Measurements from ENCODE around the gene GSTM1. TPM values are rescaled to one million over a fixed set of nuclear protein-coding genes. Genes with fewer than 3 reads are reported as not detected.
"Not testable (repeated sequence)": the region's sequence is repeated elsewhere in the genome, so short reads cannot be mapped to it uniquely, and the experiment has no call there.

Gene GSTM1
- total RNA-seq, 1 donor from 2014 or later = 13.8 TPM

DNA sequence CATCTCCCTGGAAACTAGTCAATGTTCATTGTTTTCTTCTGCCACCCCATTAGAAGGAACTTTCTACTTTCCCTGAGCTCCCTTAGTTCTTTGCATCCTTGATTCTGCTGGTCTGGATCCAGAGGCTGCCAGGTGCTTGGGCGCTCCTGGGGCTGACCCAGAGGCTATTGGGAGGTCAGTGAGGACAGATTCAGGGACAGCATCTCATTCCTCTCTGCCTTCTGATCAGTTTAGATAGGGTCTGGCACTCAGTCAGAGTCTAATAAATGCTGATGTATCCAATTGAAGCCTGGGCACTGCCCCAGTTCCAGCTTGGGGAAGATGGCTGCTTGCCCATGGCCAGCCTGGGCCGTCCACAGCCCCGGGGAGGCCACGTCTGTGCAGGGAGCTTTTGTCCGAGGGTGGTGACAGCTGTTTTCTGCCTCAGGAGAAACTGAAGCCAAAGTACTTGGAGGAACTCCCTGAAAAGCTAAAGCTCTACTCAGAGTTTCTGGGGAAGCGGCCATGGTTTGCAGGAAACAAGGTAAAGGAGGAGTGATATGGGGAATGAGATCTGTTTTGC is 2.3 kb downstream of the GSTM1 start:
- Mint-ChIP-seq H3K4me1 (no peaks in the 10 kb centered on the region), H3K36me3 (no peaks in the 10 kb centered on the region), H3K27me3 (ENCODE audit: insufficient read depth, low read depth) (peaks cover 4% of the 10 kb centered on the region), H3K4me3 (no peak overlapping the region), H3K9me3 (peaks cover under 1% of the 10 kb centered on the region), H3K27ac (no peak overlapping the region)
- Histone ChIP-seq H3F3A (ENCODE audit: low read depth) (no peaks in the 10 kb centered on the region), H3K27me3 (no peaks in the 10 kb centered on the region), H3K36me3 (no peaks in the 10 kb centered on the region), H3K4me1 (no peaks in the 10 kb centered on the region), H3K27ac (no peak overlapping the region), H3K9me3 (ENCODE audit: low read depth) (no peaks in the 10 kb centered on the region), H3K9ac (no peak overlapping the region), H4K20me1 (ENCODE audit: low read depth) (no peaks in the 10 kb centered on the region), H3K79me2 (ENCODE audit: low read depth) (no peaks in the 10 kb centered on the region), H3K4me2 (no peak overlapping the region), H3K4me3 (no peak overlapping the region), H2AFZ (replicated peaks) (no peak overlapping the region)
- DNase-seq (ENCODE audit: low spot score) = no peak
- TF ChIP-seq EZH2 (IDR thresholded peaks at IDR 0.05) = no peak
- TF ChIP-seq, protein P1, sequence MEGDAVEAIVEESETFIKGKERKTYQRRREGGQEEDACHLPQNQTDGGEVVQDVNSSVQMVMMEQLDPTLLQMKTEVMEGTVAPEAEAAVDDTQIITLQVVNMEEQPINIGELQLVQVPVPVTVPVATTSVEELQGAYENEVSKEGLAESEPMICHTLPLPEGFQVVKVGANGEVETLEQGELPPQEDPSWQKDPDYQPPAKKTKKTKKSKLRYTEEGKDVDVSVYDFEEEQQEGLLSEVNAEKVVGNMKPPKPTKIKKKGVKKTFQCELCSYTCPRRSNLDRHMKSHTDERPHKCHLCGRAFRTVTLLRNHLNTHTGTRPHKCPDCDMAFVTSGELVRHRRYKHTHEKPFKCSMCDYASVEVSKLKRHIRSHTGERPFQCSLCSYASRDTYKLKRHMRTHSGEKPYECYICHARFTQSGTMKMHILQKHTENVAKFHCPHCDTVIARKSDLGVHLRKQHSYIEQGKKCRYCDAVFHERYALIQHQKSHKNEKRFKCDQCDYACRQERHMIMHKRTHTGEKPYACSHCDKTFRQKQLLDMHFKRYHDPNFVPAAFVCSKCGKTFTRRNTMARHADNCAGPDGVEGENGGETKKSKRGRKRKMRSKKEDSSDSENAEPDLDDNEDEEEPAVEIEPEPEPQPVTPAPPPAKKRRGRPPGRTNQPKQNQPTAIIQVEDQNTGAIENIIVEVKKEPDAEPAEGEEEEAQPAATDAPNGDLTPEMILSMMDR (IDR thresholded peaks at IDR 0.05) = no peak
- TF ChIP-seq EZH2phosphoT487 (IDR thresholded peaks at IDR 0.05) = no peak

DNA sequence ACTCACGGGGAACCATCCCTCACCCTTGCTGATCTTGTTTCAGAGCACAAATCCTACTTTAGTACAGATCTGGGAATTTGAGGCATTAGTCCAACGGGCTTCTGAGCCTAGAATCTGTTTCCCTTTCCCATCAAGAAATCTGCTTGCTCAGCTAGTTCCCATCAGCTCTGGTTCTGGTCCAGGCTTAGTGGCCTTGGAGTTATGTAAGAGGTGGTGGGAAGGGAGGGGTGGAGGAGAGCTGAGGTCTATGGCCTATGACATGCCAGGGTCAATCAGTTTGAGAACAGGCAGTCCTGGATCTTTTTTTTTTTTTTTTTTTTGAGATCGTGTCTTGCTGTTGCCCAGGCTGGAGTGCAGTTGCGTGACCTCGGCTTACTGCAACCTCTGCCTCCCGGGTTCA is 4.1 kb downstream of the GSTM1 start:
- Histone ChIP-seq H3K9me3 (ENCODE audit: low read depth) (no peaks in the 10 kb centered on the region), H4K20me1 (ENCODE audit: low read depth) (no peaks in the 10 kb centered on the region), H2AFZ (replicated peaks) (no peak overlapping the region), H3K9ac (no peak overlapping the region), H3K79me2 (ENCODE audit: low read depth) (no peaks in the 10 kb centered on the region), H3K36me3 (no peaks in the 10 kb centered on the region), H3K4me1 (no peaks in the 10 kb centered on the region), H3K4me2 (no peak overlapping the region), H3K27ac (no peak overlapping the region), H3K4me3 (no peak overlapping the region), H3F3A (ENCODE audit: low read depth) (no peaks in the 10 kb centered on the region), H3K27me3 (no peaks in the 10 kb centered on the region)
- H3K4me3 Mint-ChIP-seq = no peak overlapping the region
- H3K27me3 Mint-ChIP-seq (ENCODE audit: insufficient read depth, low read depth) = peaks cover 4% of the 10 kb centered on the region
- no peak for DNase-seq (ENCODE audit: low spot score)
- H3K9me3 Mint-ChIP-seq = no peaks in the 10 kb centered on the region
- no peaks in the 10 kb centered on the region for H3K4me1 Mint-ChIP-seq
- TF ChIP-seq EZH2phosphoT487 (IDR thresholded peaks at IDR 0.05) (no peak), EZH2 (IDR thresholded peaks at IDR 0.05) (no peak)
- TF ChIP-seq, protein P1 (IDR thresholded peaks at IDR 0.05) = no peak
- H3K36me3 Mint-ChIP-seq = no peaks in the 10 kb centered on the region
- no peak overlapping the region for H3K27ac Mint-ChIP-seq

DNA sequence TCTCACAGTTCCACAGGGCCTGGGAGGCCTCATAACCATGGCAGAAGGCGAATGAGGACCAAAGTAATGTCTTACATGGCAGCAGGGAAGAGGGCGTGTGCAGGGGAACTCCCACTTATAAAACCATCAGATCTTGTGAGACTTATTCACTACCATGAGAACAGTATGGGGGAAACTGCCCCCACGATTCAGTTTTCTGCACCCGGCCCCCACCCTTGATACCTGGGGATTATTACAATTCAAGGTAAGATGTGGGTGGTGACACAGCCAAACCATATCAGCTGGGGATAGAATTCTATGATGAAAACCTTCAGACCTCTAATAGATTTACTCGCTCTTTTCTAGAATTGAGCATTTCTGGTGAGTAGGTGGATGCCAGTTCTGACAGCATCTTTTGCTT is 6.8 kb downstream of the GSTM1 start:
- not testable (repeated sequence) for H3K4me3 ChIP-seq; H3F3A ChIP-seq (ENCODE audit: low read depth); H3K9me3 Mint-ChIP-seq; H3K27ac ChIP-seq; H3K4me1 Mint-ChIP-seq; H3K27me3 Mint-ChIP-seq (ENCODE audit: insufficient read depth, low read depth); H3K27ac Mint-ChIP-seq; H3K79me2 ChIP-seq (ENCODE audit: low read depth); DNase-seq (ENCODE audit: low spot score); H4K20me1 ChIP-seq (ENCODE audit: low read depth); H3K27me3 ChIP-seq; H3K4me1 ChIP-seq; H3K4me3 Mint-ChIP-seq; H3K4me2 ChIP-seq; H3K36me3 ChIP-seq; H3K9ac ChIP-seq; H3K9me3 ChIP-seq (ENCODE audit: low read depth); H3K36me3 Mint-ChIP-seq; H2AFZ ChIP-seq (replicated peaks)

DNA sequence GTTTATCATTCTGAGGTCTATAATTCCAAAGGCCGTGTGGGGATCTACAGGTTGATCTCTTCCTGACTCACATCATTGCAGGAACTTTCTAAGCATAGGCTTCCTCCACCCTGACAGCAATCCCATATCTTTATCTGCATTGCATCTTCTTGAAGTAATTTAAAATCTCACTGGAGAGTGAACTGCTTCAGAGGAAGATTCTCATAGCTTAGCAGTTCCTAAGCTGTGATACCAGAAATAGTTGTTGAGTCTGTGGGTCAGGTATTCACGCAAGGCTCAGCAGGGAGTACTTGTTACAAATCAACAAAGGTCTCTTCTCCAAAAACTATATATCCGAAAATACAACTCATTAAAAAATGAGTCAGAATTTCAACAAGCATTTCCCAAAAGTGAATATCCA is 7.5 kb downstream of the GSTM1 start:
- DNase-seq (ENCODE audit: low spot score); H3K27ac Mint-ChIP-seq; H3K4me2 ChIP-seq; H3K4me1 ChIP-seq; H3K9ac ChIP-seq; H3K4me3 ChIP-seq; H3K9me3 Mint-ChIP-seq; H3K27me3 ChIP-seq; H4K20me1 ChIP-seq (ENCODE audit: low read depth); H3K27ac ChIP-seq; H3F3A ChIP-seq (ENCODE audit: low read depth); H3K4me1 Mint-ChIP-seq; H3K4me3 Mint-ChIP-seq; H3K36me3 ChIP-seq; H3K79me2 ChIP-seq (ENCODE audit: low read depth); H3K9me3 ChIP-seq (ENCODE audit: low read depth); H3K27me3 Mint-ChIP-seq (ENCODE audit: insufficient read depth, low read depth); H3K36me3 Mint-ChIP-seq; H2AFZ ChIP-seq (replicated peaks): not testable (repeated sequence)

Measured in neural progenitor cell (in vitro differentiated cells).